PC-3 (cell line): ENCODE results near the gene NFIX. TPM values are rescaled to one million over a fixed set of nuclear protein-coding genes. Genes with fewer than 3 reads are reported as not detected.

Experiments used
- ATAC-seq: fragments of 200-7000 bp; cut with Tn5 transposase; 2 replicates; pipeline ENCODE4 v1.9.1; 2020; ENCODE audit warnings: mild to moderate bottlenecking, moderate library complexity
- BruUV-seq: library from RNA; stranded (reverse); fragments of 400-500 nt; replicated peaks from 2 replicates; lab custom pipeline; 2021; lab: Mats Ljungman, UMichigan
- CTCF ChIA-PET: fragments of 300-600 bp; sonication (Branson Sonifier 250); formaldehyde crosslinking; loops from one replicate; lab custom pipeline; 2022; ENCODE audit warnings: antibody characterized with exemption; lab: Charles Lee
- POLR2A ChIA-PET: fragments of 300-600 bp; sonication (Branson Sonifier 250); formaldehyde crosslinking; loops from one replicate; lab custom pipeline; 2022; ENCODE audit warnings: antibody characterized with exemption; ENCODE audit not compliant: unreplicated experiment; lab: Charles Lee
- DNase-seq: peaks from one replicate; pipeline ENCODE4 v3.0.0-alpha.2; 2015
- H2AFZ ChIP-seq: fragments of 300-600 bp; sonication (generic); 2 replicates; pipeline ENCODE4 v1.6.0; 2016; ENCODE audit warnings: antibody characterized with exemption, low read length
- H3F3A ChIP-seq: fragments of 300-600 bp; sonication (generic); one replicate; pipeline ENCODE4 v1.6.0; 2017; ENCODE audit warnings: antibody characterized with exemption, low read length, control low read depth, mild to moderate bottlenecking; ENCODE audit not compliant: unreplicated experiment
- H3K27ac ChIP-seq: fragments of 300-600 bp; sonication (generic); 2 replicates; pipeline ENCODE4 v1.5.1; 2016; ENCODE audit warnings: mild to moderate bottlenecking, low read length
- H3K27me3 ChIP-seq: fragments of 300-600 bp; sonication (generic); 2 replicates; pipeline ENCODE4 v1.6.1; 2016; ENCODE audit warnings: low read length, mixed read lengths
- H3K36me3 ChIP-seq: fragments of 300-600 bp; sonication (generic); 2 replicates; pipeline ENCODE4 v1.6.1; 2016; ENCODE audit warnings: low read depth, mixed run types, low read length, mixed read lengths
- H3K4me1 ChIP-seq: fragments of 300-600 bp; sonication (generic); 2 replicates; pipeline ENCODE4 v1.5.1; 2016; ENCODE audit warnings: low read length; ENCODE audit not compliant: insufficient read depth
- H3K4me2 ChIP-seq: fragments of 300-600 bp; sonication (generic); 2 replicates; pipeline ENCODE4 v1.6.0; 2016; ENCODE audit warnings: low read length
- H3K4me3 ChIP-seq: fragments of 300-600 bp; sonication (generic); 2 replicates; pipeline ENCODE4 v1.5.1; 2016; ENCODE audit warnings: mild to moderate bottlenecking, low read length, mixed read lengths
- H3K79me2 ChIP-seq: fragments of 300-600 bp; sonication (generic); 2 replicates; pipeline ENCODE4 v1.6.1; 2017; ENCODE audit warnings: low read length, mixed read lengths
- H3K9ac ChIP-seq: fragments of 300-600 bp; sonication (generic); 2 replicates; pipeline ENCODE4 v1.6.0; 2016; ENCODE audit warnings: mild to moderate bottlenecking, low read length
- H3K9me2 ChIP-seq: fragments of 300-600 bp; sonication (generic); replicated peaks from 2 replicates; pipeline ENCODE4 v1.6.1; 2016; ENCODE audit warnings: mixed run types, low read length, mixed read lengths
- H3K9me3 ChIP-seq: fragments of 300-600 bp; sonication (generic); 2 replicates; pipeline ENCODE4 v1.6.1; 2016; ENCODE audit warnings: low read length, mixed read lengths
- H4K20me1 ChIP-seq: fragments of 300-600 bp; sonication (generic); 2 replicates; pipeline ENCODE4 v1.6.1; 2016; ENCODE audit warnings: low read length, mixed read lengths
- EZH2 ChIP-seq: fragments of 300-600 bp; sonication (generic); IDR thresholded peaks from one replicate; pipeline ENCODE4 v1.6.1; 2017; ENCODE audit warnings: antibody characterized with exemption, mild to moderate bottlenecking, low read length; ENCODE audit not compliant: unreplicated experiment
- EZH2phosphoT487 ChIP-seq: fragments of 300-600 bp; sonication (generic); IDR thresholded peaks from 2 replicates; pipeline ENCODE4 v1.6.1; 2018; ENCODE audit warnings: mild to moderate bottlenecking, antibody characterized with exemption, low read length, borderline replicate concordance
- intact Hi-C: fragments of 100-400 bp; cut with micrococcal nuclease; formaldehyde crosslinking; loops from 2 replicates; pipeline ENCODE4 v1.9.0; 2023
- total RNA-seq: library from RNA; depleted of rRNA; stranded (reverse); fragments of >200 nt; gene quantifications from 2 replicates; pipeline ENCODE4 v1.2.3, GENCODE V29; 2014
- TF ChIP-seq, protein P1 (sequence below): fragments of 300-600 bp; sonication (generic); conservative IDR thresholded peaks from 2 replicates; pipeline ENCODE4 v1.5.1; 2017; ENCODE audit warnings: antibody characterized with exemption, low read depth, mild to moderate bottlenecking, low read length

Gene NFIX
- total RNA-seq, 1 experiment from 2014 or later: 43.3 TPM

DNA sequence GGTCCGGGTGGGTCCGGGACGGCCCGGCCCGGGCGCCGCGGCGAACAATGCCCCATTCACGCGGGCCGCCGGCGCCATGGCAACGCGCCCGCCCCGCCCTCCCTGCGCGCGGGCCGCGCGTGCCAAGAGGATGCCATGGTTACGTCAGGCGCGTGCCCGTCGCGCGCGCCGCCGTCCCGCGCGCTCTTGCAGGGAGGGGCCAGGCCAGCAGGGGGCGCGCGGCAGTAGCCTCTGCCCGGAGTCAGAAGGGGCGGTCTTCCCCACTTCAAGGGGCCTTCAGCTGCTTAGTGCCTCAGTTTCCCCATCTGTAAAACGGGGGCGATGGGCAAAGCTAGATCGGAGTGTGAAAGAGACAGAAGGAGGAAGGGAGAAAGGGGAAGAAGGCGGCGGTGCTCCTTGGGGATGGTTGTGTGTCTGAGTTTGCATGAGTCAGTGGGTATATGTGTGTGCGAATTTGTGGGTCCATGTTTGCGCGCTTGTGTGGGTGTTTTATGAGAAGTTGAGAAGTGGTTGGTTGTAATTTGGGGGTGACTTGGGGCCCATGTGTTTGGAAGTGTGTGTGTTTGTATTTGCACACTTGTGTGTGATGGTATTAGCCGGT lies 11.6 kb upstream of the NFIX start:
- Histone ChIP-seq H4K20me1 (no peaks in the 10 kb centered on the region), H3F3A (no peaks in the 10 kb centered on the region), H3K36me3 (no peaks in the 10 kb centered on the region), H3K4me1 (no peaks in the 10 kb centered on the region), H3K27me3 (no peaks in the 10 kb centered on the region), H2AFZ (peak overlapping the region; percentile 79; the same call in 1 of the 2 replicates), H3K4me2 (peak overlapping the region; percentile 81), H3K9me3 (no peaks in the 10 kb centered on the region), H3K9ac (no peak overlapping the region), H3K4me3 (peak overlapping the region; percentile 61), H3K79me2 (no peaks in the 10 kb centered on the region), H3K9me2 (no peaks in the 10 kb centered on the region), H3K27ac (no peak overlapping the region)
- TF ChIP-seq EZH2 (no peak), EZH2phosphoT487 (peak; percentile 87)
- TF ChIP-seq, protein P1, sequence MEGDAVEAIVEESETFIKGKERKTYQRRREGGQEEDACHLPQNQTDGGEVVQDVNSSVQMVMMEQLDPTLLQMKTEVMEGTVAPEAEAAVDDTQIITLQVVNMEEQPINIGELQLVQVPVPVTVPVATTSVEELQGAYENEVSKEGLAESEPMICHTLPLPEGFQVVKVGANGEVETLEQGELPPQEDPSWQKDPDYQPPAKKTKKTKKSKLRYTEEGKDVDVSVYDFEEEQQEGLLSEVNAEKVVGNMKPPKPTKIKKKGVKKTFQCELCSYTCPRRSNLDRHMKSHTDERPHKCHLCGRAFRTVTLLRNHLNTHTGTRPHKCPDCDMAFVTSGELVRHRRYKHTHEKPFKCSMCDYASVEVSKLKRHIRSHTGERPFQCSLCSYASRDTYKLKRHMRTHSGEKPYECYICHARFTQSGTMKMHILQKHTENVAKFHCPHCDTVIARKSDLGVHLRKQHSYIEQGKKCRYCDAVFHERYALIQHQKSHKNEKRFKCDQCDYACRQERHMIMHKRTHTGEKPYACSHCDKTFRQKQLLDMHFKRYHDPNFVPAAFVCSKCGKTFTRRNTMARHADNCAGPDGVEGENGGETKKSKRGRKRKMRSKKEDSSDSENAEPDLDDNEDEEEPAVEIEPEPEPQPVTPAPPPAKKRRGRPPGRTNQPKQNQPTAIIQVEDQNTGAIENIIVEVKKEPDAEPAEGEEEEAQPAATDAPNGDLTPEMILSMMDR: peak; percentile 94
- CTCF ChIA-PET: no interaction called here
- intact Hi-C loops: loop anchor here (1.0 to 5.0 kb wide), 4 partner anchors 34 to 111 kb away; no protein-coding TSS in a partner anchor
- POLR2A ChIA-PET: no interaction called here
- DNase-seq (peak; percentile 89), ATAC-seq (peak; percentile 84)
- BruUV-seq: no TSS peak

GRCh38 chr19:12984143-12984627 lies 11.1 kb upstream of the NFIX start:
- no peaks in the 10 kb centered on the region for H3K36me3 ChIP-seq
- ChIA-PET POLR2A (no interaction called here), CTCF (no interaction called here)
- H3K27ac ChIP-seq: no peak overlapping the region
- no peak overlapping the region for H2AFZ ChIP-seq
- H3K27me3 ChIP-seq: no peaks in the 10 kb centered on the region
- H4K20me1 ChIP-seq: no peaks in the 10 kb centered on the region
- H3K9me2 ChIP-seq: no peaks in the 10 kb centered on the region
- no peaks in the 10 kb centered on the region for H3F3A ChIP-seq
- no TSS peak for BruUV-seq
- ATAC-seq (no peak), DNase-seq (no peak)
- TF ChIP-seq, protein P1: no peak
- TF ChIP-seq EZH2phosphoT487: no peak
- TF ChIP-seq EZH2: no peak
- no peak overlapping the region for H3K4me3 ChIP-seq
- no peaks in the 10 kb centered on the region for H3K4me1 ChIP-seq
- H3K9ac ChIP-seq: no peak overlapping the region
- intact Hi-C loops: loop anchor here (5.0 kb wide), 1 partner anchor 33 kb away; no protein-coding TSS in a partner anchor
- no peaks in the 10 kb centered on the region for H3K9me3 ChIP-seq
- H3K4me2 ChIP-seq: no peak overlapping the region
- no peaks in the 10 kb centered on the region for H3K79me2 ChIP-seq

GRCh38 chr19:12984683-12985048 lies 10.6 kb upstream of the NFIX start:
- Histone ChIP-seq H3K4me1 (no peaks in the 10 kb centered on the region), H3F3A (no peaks in the 10 kb centered on the region), H3K36me3 (no peaks in the 10 kb centered on the region), H3K4me3 (no peak overlapping the region), H3K27me3 (no peaks in the 10 kb centered on the region), H3K9me2 (no peaks in the 10 kb centered on the region), H3K4me2 (no peak overlapping the region), H3K27ac (no peak overlapping the region), H3K79me2 (no peaks in the 10 kb centered on the region), H4K20me1 (no peaks in the 10 kb centered on the region), H3K9ac (no peak overlapping the region), H2AFZ (no peak overlapping the region), H3K9me3 (no peaks in the 10 kb centered on the region)
- no TSS peak for BruUV-seq
- CTCF ChIA-PET: interaction anchor here (0.5 kb wide), 1 partner anchor 111 kb away, joined by 7 read pairs; no protein-coding TSS in a partner anchor
- ATAC-seq (no peak), DNase-seq (no peak)
- TF ChIP-seq, protein P1: no peak
- no peak for TF ChIP-seq EZH2
- no peak for TF ChIP-seq EZH2phosphoT487
- POLR2A ChIA-PET: interaction anchor here (0.8 to 1.0 kb wide), 2 partner anchors 71 to 76 kb away, joined by 4 to 16 read pairs; no protein-coding TSS in a partner anchor
- intact Hi-C loops: loop anchor here (5.0 kb wide), 1 partner anchor 33 kb away; no protein-coding TSS in a partner anchor
